KMS-11 (cell line): ENCODE data around the gene CHST11.

Experiments
- H2AFZ ChIP-seq: fragments of 200-600 bp; sonication (generic); 2 replicates; pipeline ENCODE4 v1.6.1; 2016; ENCODE audit warnings: antibody characterized with exemption, mixed run types, low read depth
- H3K27ac ChIP-seq: fragments of 200-600 bp; sonication (generic); 2 replicates; pipeline ENCODE4 v1.6.1; 2016; ENCODE audit warnings: mild to moderate bottlenecking, mixed run types
- H3K27me3 ChIP-seq: fragments of 200-600 bp; sonication (generic); 2 replicates; pipeline ENCODE4 v1.6.1; 2017; ENCODE audit warnings: mild to moderate bottlenecking, low read depth, mixed run types, moderate library complexity; ENCODE audit not compliant: insufficient read depth
- H3K36me3 ChIP-seq: fragments of 200-600 bp; sonication (generic); 2 replicates; pipeline ENCODE4 v1.6.1; 2017; ENCODE audit warnings: mild to moderate bottlenecking, mixed run types; ENCODE audit not compliant: insufficient read depth
- H3K4me1 ChIP-seq: fragments of 200-600 bp; sonication (generic); 2 replicates; pipeline ENCODE4 v1.6.1; 2016; ENCODE audit warnings: mild to moderate bottlenecking, low read depth, mixed run types; ENCODE audit not compliant: poor library complexity, severe bottlenecking
- H3K4me2 ChIP-seq: fragments of 200-600 bp; sonication (generic); 2 replicates; pipeline ENCODE4 v1.7.0; 2016; ENCODE audit warnings: mild to moderate bottlenecking, mixed run types
- H3K4me3 ChIP-seq: fragments of 200-600 bp; sonication (generic); IDR thresholded peaks from 2 replicates; pipeline ENCODE4 v1.6.1; 2017; ENCODE audit warnings: low read depth, low read length, mixed read lengths; ENCODE audit not compliant: insufficient read depth
- H3K79me2 ChIP-seq: fragments of 200-600 bp; sonication (generic); 2 replicates; pipeline ENCODE4 v1.6.1; 2016; ENCODE audit warnings: low read depth, mixed run types; ENCODE audit not compliant: insufficient read depth
- H3K9ac ChIP-seq: fragments of 200-600 bp; sonication (generic); 2 replicates; pipeline ENCODE4 v1.6.1; 2016; ENCODE audit warnings: mild to moderate bottlenecking, mixed run types
- H4K20me1 ChIP-seq: fragments of 200-600 bp; sonication (generic); 2 replicates; pipeline ENCODE4 v1.6.1; 2016; ENCODE audit warnings: mild to moderate bottlenecking, mixed run types; ENCODE audit not compliant: insufficient read depth
- CTCF ChIP-seq: fragments of 200-600 bp; sonication (generic); conservative IDR thresholded peaks from 2 replicates; pipeline ENCODE4 v1.6.1; 2017; ENCODE audit warnings: low read depth, mild to moderate bottlenecking, antibody characterized with exemption, low read length, moderate library complexity, mixed read lengths

CHST11 gene

GRCh38 chr12:104727726-104728465, 271.1 kb downstream of the CHST11 start:
- Histone ChIP-seq H3K4me3 (no peak overlapping the region), H3K4me1 (no peaks in the 10 kb centered on the region), H3K4me2 (no peak overlapping the region), H3K79me2 (no peaks in the 10 kb centered on the region), H3K36me3 (no peaks in the 10 kb centered on the region), H3K27me3 (no peaks in the 10 kb centered on the region), H3K27ac (no peak overlapping the region), H4K20me1 (no peaks in the 10 kb centered on the region), H2AFZ (no peak overlapping the region), H3K9ac (no peak overlapping the region)
- TF ChIP-seq CTCF, result no peak

GRCh38 chr12:104729091-104729490, 272.3 kb downstream of the CHST11 start:
- Histone ChIP-seq H3K4me3 (no peak overlapping the region), H3K27me3 (no peaks in the 10 kb centered on the region), H4K20me1 (no peaks in the 10 kb centered on the region), H3K27ac (no peak overlapping the region), H3K36me3 (no peaks in the 10 kb centered on the region), H3K4me1 (no peaks in the 10 kb centered on the region), H3K4me2 (no peak overlapping the region), H2AFZ (no peak overlapping the region), H3K79me2 (no peaks in the 10 kb centered on the region), H3K9ac (no peak overlapping the region)
- no peak for TF ChIP-seq CTCF

GRCh38 chr12:104729610-104730446, 273.1 kb downstream of the CHST11 start:
- H3K79me2 ChIP-seq, result no peaks in the 10 kb centered on the region
- no peak for TF ChIP-seq CTCF
- no peak overlapping the region for H3K4me2 ChIP-seq
- H3K27me3 ChIP-seq, result no peaks in the 10 kb centered on the region
- no peak overlapping the region for H3K27ac ChIP-seq
- H3K9ac ChIP-seq, result no peak overlapping the region
- H3K36me3 ChIP-seq, result no peaks in the 10 kb centered on the region
- H3K4me3 ChIP-seq, result no peak overlapping the region
- no peaks in the 10 kb centered on the region for H4K20me1 ChIP-seq
- H2AFZ ChIP-seq, result no peak overlapping the region
- no peaks in the 10 kb centered on the region for H3K4me1 ChIP-seq

- Histone ChIP-seq H4K20me1 (no peaks in the 10 kb centered on the region), H3K4me1 (no peaks in the 10 kb centered on the region), H3K27ac (no peak overlapping the region), H3K9ac (no peak overlapping the region), H3K36me3 (no peaks in the 10 kb centered on the region), H3K4me2 (no peak overlapping the region), H3K4me3 (no peak overlapping the region), H3K27me3 (no peaks in the 10 kb centered on the region), H2AFZ (no peak overlapping the region), H3K79me2 (no peaks in the 10 kb centered on the region)
- TF ChIP-seq CTCF, result no peak
Measured at GRCh38 chr12:104730763-104731162, 274.0 kb downstream of the CHST11 start.
